GM12873 (cell line): Measurements from ENCODE around the gene EVA1C.

Experiments
- CTCF ChIP-seq: IDR thresholded peaks from 2 replicates; pipeline ENCODE4 v1.5.1; 2012; ENCODE audit warnings: low read depth, mild to moderate bottlenecking, moderate library complexity, low read length, control low read depth; ENCODE audit not compliant: insufficient read depth; ENCODE audit errors: missing control alignments

EVA1C gene

GRCh38 chr21:32463367-32463766 lies 50.9 kb downstream of the EVA1C start:
- no peak for TF ChIP-seq CTCF

GRCh38 chr21:32463889-32464300 lies 51.4 kb downstream of the EVA1C start:
- TF ChIP-seq CTCF, result no peak

- TF ChIP-seq CTCF, result no peak
Observed at GRCh38 chr21:32467291-32467690, 54.8 kb downstream of the EVA1C start.

GRCh38 chr21:32468681-32469111 lies 56.2 kb downstream of the EVA1C start:
- no peak for TF ChIP-seq CTCF

- no peak for TF ChIP-seq CTCF
Observed at GRCh38 chr21:32469628-32470027, 57.1 kb downstream of the EVA1C start.

- TF ChIP-seq CTCF, result no peak
Observed at GRCh38 chr21:32470206-32470605, 57.7 kb downstream of the EVA1C start.

- TF ChIP-seq CTCF, result no peak
Observed at GRCh38 chr21:32472890-32473765, 60.6 kb downstream of the EVA1C start.
